Natural killer cell (primary cell): Measurements from ENCODE around the gene FGF4. TPM values are rescaled to one million over a fixed set of nuclear protein-coding genes. Genes with fewer than 3 reads are reported as not detected.

Experiments
- ATAC-seq, 3 donors: fragments of 150-1000 bp in 2 of 3; fragments of 200-7000 bp in 1 of 3; cut with Tn5 transposase; 1 replicate in 1 of 3; 2 replicates in 2 of 3; pipeline ENCODE4 v1.10.0; 2021; ENCODE audit warnings: mild to moderate bottlenecking in 2 of 3, moderate library complexity in 2 of 3
- DNase-seq, 2 donors: peaks; one replicate each; pipeline versions ENCODE4 v3.0.0 to v3.0.0-alpha.2; 2013 to 2021; ENCODE audit warnings: mixed read lengths in 1 of 2
- H3K27ac ChIP-seq: one replicate; pipeline ENCODE4 v1.5.1; 2013; ENCODE audit warnings: mild to moderate bottlenecking, low read length
- H3K27me3 ChIP-seq: one replicate; pipeline ENCODE4 v1.6.1; 2013; ENCODE audit warnings: low read length; ENCODE audit not compliant: control insufficient read depth, insufficient read depth
- H3K36me3 ChIP-seq: one replicate; pipeline ENCODE4 v1.6.1; 2013; ENCODE audit warnings: low read length; ENCODE audit not compliant: control insufficient read depth, insufficient read depth
- H3K4me1 ChIP-seq: one replicate; pipeline ENCODE4 v1.6.1; 2013; ENCODE audit warnings: low read length; ENCODE audit not compliant: control insufficient read depth, insufficient read depth
- H3K4me3 ChIP-seq: one replicate; pipeline ENCODE4 v1.5.1; 2013; ENCODE audit warnings: low read length
- H3K9me3 ChIP-seq: one replicate; pipeline ENCODE4 v1.6.1; 2013; ENCODE audit warnings: low read length; ENCODE audit not compliant: control insufficient read depth, insufficient read depth
- H3K27ac Mint-ChIP-seq, 2 donors: one replicate each; pipeline ENCODE4 v1.8.0; 2022; ENCODE audit warnings: mild to moderate bottlenecking in 2 of 2, mixed read lengths in 2 of 2, moderate library complexity in 1 of 2
- H3K27me3 Mint-ChIP-seq, 2 donors: one replicate each; pipeline ENCODE4 v1.8.0; 2022; ENCODE audit warnings: low read depth in 2 of 2, mixed read lengths in 2 of 2
- H3K36me3 Mint-ChIP-seq: one replicate; pipeline ENCODE4 v1.8.0; 2022; ENCODE audit warnings: mixed read lengths
- H3K4me1 Mint-ChIP-seq, 2 donors: one replicate each; pipeline ENCODE4 v1.8.0; 2022; ENCODE audit warnings: mixed read lengths in 2 of 2
- H3K4me3 Mint-ChIP-seq: one replicate; pipeline ENCODE4 v1.8.0; 2022; ENCODE audit warnings: mild to moderate bottlenecking, moderate library complexity, mixed read lengths
- H3K9me3 Mint-ChIP-seq, 2 donors: one replicate each; pipeline ENCODE4 v1.8.0; 2022; ENCODE audit warnings: mixed read lengths in 2 of 2
- WGBS: methylation state at CpG from one replicate; pipeline ENCODE4 v1.1.7; 2013; ENCODE audit warnings: missing lambda C conversion rate; ENCODE audit not compliant: insufficient coverage; 5-methylcytosine and 5-hydroxymethylcytosine counted together
- intact Hi-C: fragments of 100-400 bp; cut with micrococcal nuclease; formaldehyde crosslinking; loops from one replicate; pipeline ENCODE4 v1.14.2; 2022
- total RNA-seq, 4 donors: library from RNA; stranded (reverse); fragments of 120-200 nt in 1 of 4; gene quantifications; one replicate each; pipeline versions ENCODE4 v1.2.3 to v1.2.4, GENCODE V29; 2013 to 2022
- TF ChIP-seq, protein P1 (sequence below): fragments of 200-600 bp; IDR thresholded peaks from one replicate; pipeline ENCODE4 v1.8.0; 2022; ENCODE audit warnings: antibody characterized with exemption

Gene FGF4
- total RNA-seq, 3 donors from 2014 or later (not counting 1 experiment from before 2014, with no cell fraction given), result not detected

DNA sequence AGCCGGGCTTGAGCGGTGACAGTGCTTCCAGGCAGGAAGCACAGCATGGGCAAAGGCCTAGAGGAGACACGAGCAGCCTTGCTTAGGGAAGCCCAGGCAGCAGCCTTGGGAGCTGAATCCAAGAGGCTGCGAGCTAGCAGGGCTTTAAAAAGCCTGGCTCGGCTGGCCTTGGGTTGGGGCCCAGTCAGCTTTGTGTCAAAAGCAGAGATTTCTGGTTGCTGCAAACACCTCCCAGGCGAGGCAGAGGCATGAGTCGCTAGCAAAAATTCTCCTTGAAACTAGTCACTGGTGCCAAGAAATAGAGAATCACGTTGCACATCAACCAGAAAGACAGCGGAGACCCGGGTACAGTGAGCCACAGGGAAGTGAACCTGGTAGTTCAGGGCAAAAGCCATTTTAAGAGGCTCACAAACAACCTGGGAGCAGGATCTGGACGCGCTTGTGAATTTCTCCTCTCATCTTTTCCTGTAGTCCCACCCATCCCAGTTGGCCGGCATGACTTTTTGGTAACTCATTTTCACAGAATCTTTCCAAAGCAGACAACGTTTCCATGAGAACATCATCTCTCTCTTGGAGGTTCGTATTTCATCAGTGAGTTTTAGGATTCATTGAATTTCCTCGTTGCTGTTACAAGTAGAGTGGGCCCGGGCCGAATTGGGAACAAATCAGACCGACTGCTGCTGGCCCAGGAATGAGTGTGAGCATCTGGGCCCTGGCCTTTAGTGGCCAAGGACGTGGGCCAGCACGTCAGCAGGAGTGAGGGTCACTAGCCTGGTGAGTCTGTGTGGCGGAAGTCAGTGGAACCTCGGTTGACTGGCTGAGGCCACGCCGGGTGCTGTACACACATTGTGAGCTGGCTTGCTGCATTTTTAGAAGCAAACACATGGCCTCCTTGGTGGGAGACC, 16.4 kb upstream of the FGF4 start:
- intact Hi-C loops, result no loop called here
- H3K9me3 ChIP-seq, result no peaks in the 10 kb centered on the region
- H3K27me3 ChIP-seq, result no peaks in the 10 kb centered on the region
- Mint-ChIP-seq H3K9me3 (no peaks in the 10 kb centered on the region), H3K4me1 (no peaks in the 10 kb centered on the region), H3K27me3 (no peaks in the 10 kb centered on the region), H3K27ac (no peak overlapping the region), H3K4me3 (no peak overlapping the region), H3K36me3 (no peaks in the 10 kb centered on the region)
- ATAC-seq, result no peak
- 84% methylated on average over 25 of the region's 25 CpGs for WGBS
- H3K4me1 ChIP-seq, result no peaks in the 10 kb centered on the region
- DNase-seq, result no peak
- H3K27ac ChIP-seq, result no peak overlapping the region
- TF ChIP-seq, protein P1, sequence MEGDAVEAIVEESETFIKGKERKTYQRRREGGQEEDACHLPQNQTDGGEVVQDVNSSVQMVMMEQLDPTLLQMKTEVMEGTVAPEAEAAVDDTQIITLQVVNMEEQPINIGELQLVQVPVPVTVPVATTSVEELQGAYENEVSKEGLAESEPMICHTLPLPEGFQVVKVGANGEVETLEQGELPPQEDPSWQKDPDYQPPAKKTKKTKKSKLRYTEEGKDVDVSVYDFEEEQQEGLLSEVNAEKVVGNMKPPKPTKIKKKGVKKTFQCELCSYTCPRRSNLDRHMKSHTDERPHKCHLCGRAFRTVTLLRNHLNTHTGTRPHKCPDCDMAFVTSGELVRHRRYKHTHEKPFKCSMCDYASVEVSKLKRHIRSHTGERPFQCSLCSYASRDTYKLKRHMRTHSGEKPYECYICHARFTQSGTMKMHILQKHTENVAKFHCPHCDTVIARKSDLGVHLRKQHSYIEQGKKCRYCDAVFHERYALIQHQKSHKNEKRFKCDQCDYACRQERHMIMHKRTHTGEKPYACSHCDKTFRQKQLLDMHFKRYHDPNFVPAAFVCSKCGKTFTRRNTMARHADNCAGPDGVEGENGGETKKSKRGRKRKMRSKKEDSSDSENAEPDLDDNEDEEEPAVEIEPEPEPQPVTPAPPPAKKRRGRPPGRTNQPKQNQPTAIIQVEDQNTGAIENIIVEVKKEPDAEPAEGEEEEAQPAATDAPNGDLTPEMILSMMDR, result no peak
- H3K36me3 ChIP-seq, result no peaks in the 10 kb centered on the region
- no peak overlapping the region for H3K4me3 ChIP-seq

DNA sequence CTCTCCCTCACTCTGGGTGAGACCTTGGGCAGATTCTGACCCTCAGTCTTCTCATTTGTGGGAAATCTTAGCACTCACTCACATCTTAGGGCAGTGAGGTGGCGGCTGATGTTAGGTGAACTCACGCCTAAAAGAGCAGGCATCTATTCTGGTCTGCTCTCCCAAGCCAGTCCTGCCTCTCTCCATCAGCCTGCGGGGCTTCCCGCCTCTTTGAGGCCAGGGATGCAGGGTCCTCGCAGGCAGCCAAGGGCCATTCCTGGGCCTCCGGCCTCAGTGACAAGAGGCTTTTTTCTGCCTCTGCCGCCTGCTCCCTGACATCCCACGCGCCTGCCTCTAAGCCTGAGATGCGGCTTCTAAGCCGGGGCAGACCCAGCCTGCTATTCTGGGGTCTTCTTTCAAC, 13.8 kb upstream of the FGF4 start:
- Mint-ChIP-seq H3K27me3 (no peaks in the 10 kb centered on the region), H3K36me3 (no peaks in the 10 kb centered on the region), H3K4me1 (no peaks in the 10 kb centered on the region), H3K4me3 (no peak overlapping the region), H3K9me3 (no peaks in the 10 kb centered on the region), H3K27ac (no peak overlapping the region)
- Histone ChIP-seq H3K36me3 (no peaks in the 10 kb centered on the region), H3K27me3 (no peaks in the 10 kb centered on the region), H3K4me3 (no peak overlapping the region), H3K27ac (no peak overlapping the region), H3K9me3 (no peaks in the 10 kb centered on the region), H3K4me1 (no peaks in the 10 kb centered on the region)
- WGBS, result 88% methylated on average over 11 of the region's 11 CpGs
- no peak for DNase-seq
- ATAC-seq, result no peak
- TF ChIP-seq, protein P1, result no peak
- intact Hi-C loops, result no loop called here

DNA sequence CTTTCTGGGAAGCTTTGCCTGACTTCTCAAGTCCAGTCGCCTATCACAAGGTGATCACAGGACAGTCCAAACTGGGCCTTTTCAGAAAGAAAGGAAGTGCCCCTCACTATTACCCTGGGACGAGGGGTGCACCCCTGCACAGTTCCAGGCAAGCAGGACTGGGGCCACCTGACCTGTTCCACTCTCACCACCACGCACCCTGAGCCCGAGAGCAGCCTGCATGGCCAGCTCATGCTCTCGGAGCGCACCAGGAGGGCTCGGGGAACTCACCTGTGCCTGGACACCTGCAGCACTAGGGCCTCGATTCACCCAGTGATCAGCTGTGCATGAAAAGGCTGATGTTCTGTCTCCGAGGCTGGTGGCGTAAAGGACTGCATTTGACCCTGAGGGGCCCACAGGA, 12.8 kb upstream of the FGF4 start:
- intact Hi-C loops, result no loop called here
- ATAC-seq, result no peak

More for the DNA sequence above, 12.8 kb upstream of the FGF4 start:
- Mint-ChIP-seq H3K36me3 (no peaks in the 10 kb centered on the region), H3K9me3 (no peaks in the 10 kb centered on the region), H3K4me3 (no peak overlapping the region), H3K4me1 (no peaks in the 10 kb centered on the region), H3K27ac (no peak overlapping the region), H3K27me3 (no peaks in the 10 kb centered on the region)
- no peak for DNase-seq
- no peak overlapping the region for H3K27ac ChIP-seq
- no peaks in the 10 kb centered on the region for H3K9me3 ChIP-seq
- no peak overlapping the region for H3K4me3 ChIP-seq
- H3K27me3 ChIP-seq, result no peaks in the 10 kb centered on the region
- no peaks in the 10 kb centered on the region for H3K36me3 ChIP-seq
- WGBS, result 79% methylated on average over 10 of the region's 10 CpGs
- H3K4me1 ChIP-seq, result no peaks in the 10 kb centered on the region
- TF ChIP-seq, protein P1, result no peak
